Measurements from ENCODE around the gene EZH1.

Gene EZH1

GRCh38 chr17:42744806-42745617 is at the start of gene EZH1:
TSS of gene EZH1 (minus strand) at chr17:42745040. CDS start at chr17:42728941, 16,099 bp downstream.
- in situ Hi-C loops (cut with HindIII; ENCODE audit: low sequenced_read_pairs): no loop called here
- no peak for TF ChIP-seq CTCF (IDR thresholded peaks at IDR 0.05; ENCODE audit: low read depth, low read length)
- DNase-seq (ENCODE audit: low read depth, low spot score): peak; percentile 91
- H3K4me3 ChIP-seq (ENCODE audit: low read depth, low read length): peak within 1 kb of the TSS; percentile 73

DNA sequence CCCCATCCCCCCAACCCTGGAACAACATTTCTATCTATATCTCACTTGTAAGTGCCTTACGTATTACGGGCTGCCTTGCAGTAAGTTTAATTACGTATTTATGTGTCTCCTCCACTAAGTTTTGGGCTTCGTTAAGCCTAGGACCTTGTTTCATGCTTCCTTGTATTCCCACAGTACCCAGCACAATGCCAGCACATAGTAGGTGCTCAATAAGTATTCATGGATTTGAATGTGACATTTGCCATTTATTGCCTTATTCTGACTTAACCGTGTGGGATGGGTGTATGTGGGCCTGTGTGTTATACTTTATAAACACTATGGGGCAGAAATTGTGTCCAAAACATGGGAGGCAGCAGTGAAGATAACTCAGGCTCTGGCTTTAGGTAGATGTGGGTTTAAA is 47.7 kb upstream of the EZH1 start:
- no peak for DNase-seq (ENCODE audit: low read depth, low spot score)
- no peak for TF ChIP-seq CTCF (IDR thresholded peaks at IDR 0.05; ENCODE audit: low read depth, low read length)
- in situ Hi-C loops (cut with HindIII; ENCODE audit: low sequenced_read_pairs): no loop called here
- no peak overlapping the region for H3K4me3 ChIP-seq (ENCODE audit: low read depth, low read length)

- no peak for DNase-seq (ENCODE audit: low read depth, low spot score)
- no peak for TF ChIP-seq CTCF (IDR thresholded peaks at IDR 0.05; ENCODE audit: low read depth, low read length)
- in situ Hi-C loops (cut with HindIII; ENCODE audit: low sequenced_read_pairs): no loop called here
- no peak overlapping the region for H3K4me3 ChIP-seq (ENCODE audit: low read depth, low read length)
These were observed 47.1 kb upstream of the EZH1 start for GRCh38 chr17:42791948-42792347.

- in situ Hi-C loops (cut with HindIII; ENCODE audit: low sequenced_read_pairs): no loop called here
- no peak for DNase-seq (ENCODE audit: low read depth, low spot score)
- H3K4me3 ChIP-seq (ENCODE audit: low read depth, low read length): no peak overlapping the region
- TF ChIP-seq CTCF (IDR thresholded peaks at IDR 0.05; ENCODE audit: low read depth, low read length): no peak
These were observed 42.4 kb upstream of the EZH1 start for GRCh38 chr17:42787266-42787665.

DNA sequence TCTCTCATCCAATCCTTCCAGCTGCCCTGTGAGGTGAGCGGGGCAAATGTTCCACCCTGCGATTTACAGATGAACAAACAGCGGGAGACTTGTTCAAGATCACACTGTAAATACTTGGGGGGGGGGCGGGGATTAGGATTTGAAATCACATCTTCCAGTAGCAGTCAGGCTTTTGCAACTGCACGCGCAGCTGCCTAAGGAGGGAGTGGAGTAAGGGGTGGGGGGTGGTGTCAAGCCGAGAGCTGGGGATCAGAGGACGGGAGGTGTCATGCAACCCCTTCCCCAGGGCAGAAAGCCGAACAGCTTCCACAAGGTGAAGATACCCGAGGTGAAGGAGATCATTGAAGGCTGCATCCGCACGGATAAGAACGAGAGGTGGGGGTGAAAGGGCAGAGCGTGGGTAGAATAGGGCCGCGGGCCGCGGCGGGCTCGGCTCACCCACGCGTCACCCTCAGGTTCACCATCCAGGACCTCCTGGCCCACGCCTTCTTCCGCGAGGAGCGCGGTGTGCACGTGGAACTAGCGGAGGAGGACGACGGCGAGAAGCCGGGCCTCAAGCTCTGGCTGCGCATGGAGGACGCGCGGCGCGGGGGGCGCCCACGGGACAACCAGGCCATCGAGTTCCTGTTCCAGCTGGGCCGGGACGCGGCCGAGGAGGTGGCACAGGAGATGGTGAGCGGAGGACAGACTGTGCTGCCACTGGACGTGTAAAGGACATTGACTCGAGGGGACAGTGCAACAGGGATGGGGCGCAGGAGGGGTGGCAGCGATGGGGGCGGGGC is 40.2 kb upstream of the EZH1 start:
- DNase-seq (ENCODE audit: low read depth, low spot score): no peak
- in situ Hi-C loops (cut with HindIII; ENCODE audit: low sequenced_read_pairs): no loop called here
- no peak for TF ChIP-seq CTCF (IDR thresholded peaks at IDR 0.05; ENCODE audit: low read depth, low read length)
- H3K4me3 ChIP-seq (ENCODE audit: low read depth, low read length): no peak overlapping the region

DNA sequence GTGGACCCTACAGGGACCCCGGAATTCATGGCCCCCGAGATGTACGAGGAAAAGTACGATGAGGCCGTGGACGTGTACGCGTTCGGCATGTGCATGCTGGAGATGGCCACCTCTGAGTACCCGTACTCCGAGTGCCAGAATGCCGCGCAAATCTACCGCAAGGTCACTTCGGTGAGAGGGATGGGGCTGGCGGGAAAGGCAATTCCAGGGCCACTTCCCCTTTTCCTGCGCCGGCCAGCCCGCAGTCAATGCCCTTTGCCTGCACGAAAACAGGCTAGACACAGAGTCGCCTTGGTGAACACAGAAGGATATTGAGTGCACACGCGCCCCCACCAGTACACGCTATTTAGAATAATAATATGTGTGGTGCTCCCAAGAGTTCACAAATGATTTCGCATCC is 39.6 kb upstream of the EZH1 start:
- no peak for DNase-seq (ENCODE audit: low read depth, low spot score)
- in situ Hi-C loops (cut with HindIII; ENCODE audit: low sequenced_read_pairs): no loop called here
- no peak for TF ChIP-seq CTCF (IDR thresholded peaks at IDR 0.05; ENCODE audit: low read depth, low read length)

More for the DNA sequence above, 39.6 kb upstream of the EZH1 start:
- H3K4me3 ChIP-seq (ENCODE audit: low read depth, low read length): no peak overlapping the region
